SU-DHL-6 (cell line): ENCODE results near the gene CNTN4.

Experiments
- CTCF ChIP-seq: fragments of 200-600 bp; sonication (generic); IDR thresholded peaks from one replicate; pipeline ENCODE4 v1.5.1; 2017; ENCODE audit warnings: antibody characterized with exemption, mild to moderate bottlenecking, low read length, moderate library complexity; ENCODE audit not compliant: insufficient read depth, poor library complexity, severe bottlenecking
- EZH2phosphoT487 ChIP-seq: fragments of 200-600 bp; sonication (generic), shearing (Covaris generic); conservative IDR thresholded peaks from 2 replicates; pipeline ENCODE4 v1.6.1; 2018; ENCODE audit warnings: mild to moderate bottlenecking, antibody characterized with exemption, low read length, moderate library complexity, mixed read lengths

GRCh38 chr3:2793987-2794386, 695.3 kb downstream of the CNTN4 start:
- TF ChIP-seq CTCF (no peak), EZH2phosphoT487 (no peak)
